ENCODE measurements around the gene COMMD8.

The COMMD8 gene

GRCh38 chr4:47406408-47406807, 57.1 kb downstream of the COMMD8 start:
- no peak for DNase-seq (ENCODE audit: low read depth)
- H3K4me3 ChIP-seq (ENCODE audit: low read depth, low read length), result no peak overlapping the region
- TF ChIP-seq CTCF (conservative IDR thresholded peaks at IDR 0.05; ENCODE audit: low read depth, low read length), result no peak

Measured in choroid plexus epithelial cell (primary cell).